Naive thymus-derived CD4-positive, alpha-beta T cell (primary cell): ENCODE measurements around the gene MMRN1. TPM values are rescaled to one million over a fixed set of nuclear protein-coding genes. Genes with fewer than 3 reads are reported as not detected.

ENCODE experiments used
- ATAC-seq: fragments of 150-1000 bp; cut with Tn5 transposase; 2 replicates; pipeline ENCODE4 v1.10.0; 2021; ENCODE audit warnings: mild to moderate bottlenecking, moderate library complexity
- CTCF ChIA-PET: fragments of 350-600 bp; sonication (Branson Sonifier 250); formaldehyde crosslinking; loops from one replicate; lab custom pipeline; 2021; ENCODE audit warnings: antibody characterized with exemption; lab: Charles Lee
- POLR2A ChIA-PET: fragments of 350-600 bp; sonication (Branson Sonifier 250); formaldehyde crosslinking; loops from one replicate; lab custom pipeline; 2021; ENCODE audit warnings: antibody characterized with exemption, inconsistent platforms; lab: Charles Lee
- DNase-seq, 9 donors: peaks; one replicate each; pipeline versions ENCODE4 v3.0.0 to v3.0.0-alpha.2; 2020 to 2022; ENCODE audit warnings: mixed read lengths in 1 of 9
- H3K27ac ChIP-seq: one replicate; pipeline ENCODE4 v1.7.0; 2013; ENCODE audit warnings: mild to moderate bottlenecking, low read depth, low read length, moderate library complexity
- H3K27me3 ChIP-seq, 2 donors: one replicate each; pipeline ENCODE4 v1.7.0; 2013; ENCODE audit warnings: low read length in 2 of 2, mild to moderate bottlenecking in 2 of 2, moderate library complexity in 2 of 2; ENCODE audit not compliant: control insufficient read depth in 2 of 2, insufficient read depth in 2 of 2
- H3K36me3 ChIP-seq, 3 experiments: 1 replicate in 2 of 3; 2 replicates in 1 of 3; pipeline ENCODE4 v1.7.0; 2013; ENCODE audit warnings: low read length in 3 of 3, mild to moderate bottlenecking in 3 of 3, moderate library complexity in 1 of 3; ENCODE audit not compliant: insufficient read depth in 3 of 3, control insufficient read depth in 2 of 3
- H3K4me1 ChIP-seq, 2 donors: one replicate each; pipeline ENCODE4 v1.7.0; 2013; ENCODE audit warnings: low read length in 2 of 2, mild to moderate bottlenecking in 2 of 2, moderate library complexity in 1 of 2; ENCODE audit not compliant: control insufficient read depth in 2 of 2, insufficient read depth in 2 of 2
- H3K4me3 ChIP-seq: 2 replicates; pipeline ENCODE4 v1.7.0; 2013; ENCODE audit warnings: mild to moderate bottlenecking, low read length
- H3K9me3 ChIP-seq, 3 experiments: 1 replicate in 2 of 3; 2 replicates in 1 of 3; pipeline ENCODE4 v1.7.0; 2013; ENCODE audit warnings: low read length in 3 of 3; ENCODE audit not compliant: control insufficient read depth in 2 of 3
- H3K27ac Mint-ChIP-seq, 9 donors: one replicate each; pipeline ENCODE4 v1.8.0; 2020 to 2022; ENCODE audit warnings: mixed read lengths in 9 of 9, mild to moderate bottlenecking in 8 of 9, moderate library complexity in 5 of 9, inconsistent platforms in 2 of 9
- H3K27me3 Mint-ChIP-seq, 5 donors: one replicate each; pipeline ENCODE4 v1.8.0; 2021 to 2022; ENCODE audit warnings: mixed read lengths in 5 of 5, mild to moderate bottlenecking in 1 of 5
- H3K36me3 Mint-ChIP-seq, 5 donors: one replicate each; pipeline ENCODE4 v1.8.0; 2020 to 2022; ENCODE audit warnings: mixed read lengths in 5 of 5, mild to moderate bottlenecking in 3 of 5, inconsistent platforms in 1 of 5
- H3K4me1 Mint-ChIP-seq, 7 donors: one replicate each; pipeline ENCODE4 v1.8.0; 2020 to 2022; ENCODE audit warnings: mixed read lengths in 7 of 7, mild to moderate bottlenecking in 3 of 7, inconsistent platforms in 1 of 7
- H3K4me3 Mint-ChIP-seq, 10 donors: one replicate each; pipeline ENCODE4 v1.8.0; 2020 to 2022; ENCODE audit warnings: mild to moderate bottlenecking in 10 of 10, mixed read lengths in 10 of 10, moderate library complexity in 6 of 10, inconsistent platforms in 2 of 10
- H3K9me3 Mint-ChIP-seq, 11 donors: one replicate each; pipeline ENCODE4 v1.8.0; 2020 to 2022; ENCODE audit warnings: mixed read lengths in 11 of 11, mild to moderate bottlenecking in 4 of 11, inconsistent platforms in 1 of 11, moderate library complexity in 1 of 11
- intact Hi-C, 2 donors: fragments of 100-400 bp; cut with micrococcal nuclease; formaldehyde crosslinking; loops; one replicate each; pipeline ENCODE4 v1.15.1; 2023
- polyA plus RNA-seq, 2 donors: library from polyadenylated mRNA; unstranded; fragments of 300-500 nt; fragmentation: Illumina TruSeq; gene quantifications; one replicate each; pipeline ENCODE4 v1.2.3, GENCODE V29; 2021
- total RNA-seq, 6 experiments: library from RNA in 5 of 6; stranded (reverse) in 5 of 6; gene quantifications; 1 replicate in 5 of 6; 2 replicates in 1 of 6; pipeline ENCODE4 v1.2.3 and lab custom pipeline; 2021 to 2026

The MMRN1 gene
- total and polyA plus RNA-seq, 7 experiments from 2014 or later, result 0.16 to 2.2 (median 0.73) TPM

- Histone ChIP-seq H3K9me3 (no peaks in the 10 kb centered on the region), H3K36me3 (no peaks in the 10 kb centered on the region), H3K4me3 (no peak overlapping the region), H3K4me1 (no peaks in the 10 kb centered on the region), H3K27ac (no peak overlapping the region), H3K27me3 (no peaks in the 10 kb centered on the region)
- Mint-ChIP-seq H3K4me1 (no peaks in the 10 kb centered on the region), H3K27ac (no peak overlapping the region), H3K4me3 (no peak overlapping the region), H3K9me3 (peaks cover 0 to 8% (median 0%) of the 10 kb centered on the region in 11 donors), H3K36me3 (no peaks in the 10 kb centered on the region), H3K27me3 (peaks cover 4 to 30% (median 16%) of the 10 kb centered on the region in 5 donors)
- DNase-seq (no peak), ATAC-seq (no peak)
- POLR2A ChIA-PET, result no interaction called here
- intact Hi-C loops, result no loop called here
- CTCF ChIA-PET, result no interaction called here
These were observed 98.1 kb downstream of the MMRN1 start for GRCh38 chr4:89992744-89993143.

- Mint-ChIP-seq H3K4me3 (no peak overlapping the region), H3K36me3 (no peaks in the 10 kb centered on the region), H3K27me3 (peaks cover 11 to 31% (median 13%) of the 10 kb centered on the region in 5 donors), H3K9me3 (no peaks in the 10 kb centered on the region), H3K27ac (no peak overlapping the region), H3K4me1 (no peaks in the 10 kb centered on the region)
- ATAC-seq, result no peak
- no peaks in the 10 kb centered on the region for H3K27me3 ChIP-seq
- ChIA-PET POLR2A (no interaction called here), CTCF (no interaction called here)
- no peaks in the 10 kb centered on the region for H3K4me1 ChIP-seq
- no peak overlapping the region for H3K4me3 ChIP-seq
- H3K36me3 ChIP-seq, result no peaks in the 10 kb centered on the region
- intact Hi-C loops, result no loop called here
- H3K27ac ChIP-seq, result no peak overlapping the region
- DNase-seq, result no peak
- no peaks in the 10 kb centered on the region for H3K9me3 ChIP-seq
These were observed 99.7 kb downstream of the MMRN1 start for GRCh38 chr4:89994176-89994873.

GRCh38 chr4:89995006-89995405, 100.4 kb downstream of the MMRN1 start:
- ATAC-seq (no peak), DNase-seq (no peak)
- peaks cover 11 to 31% (median 13%) of the 10 kb centered on the region in 5 donors for H3K27me3 Mint-ChIP-seq
- no peaks in the 10 kb centered on the region for H3K36me3 ChIP-seq
- H3K27ac ChIP-seq, result no peak overlapping the region
- intact Hi-C loops, result no loop called here
- ChIA-PET POLR2A (no interaction called here), CTCF (no interaction called here)
- no peak overlapping the region for H3K4me3 Mint-ChIP-seq
- H3K27me3 ChIP-seq, result no peaks in the 10 kb centered on the region
- no peaks in the 10 kb centered on the region for H3K9me3 Mint-ChIP-seq
- no peak overlapping the region for H3K4me3 ChIP-seq
- no peaks in the 10 kb centered on the region for H3K4me1 ChIP-seq
- no peaks in the 10 kb centered on the region for H3K9me3 ChIP-seq
- H3K27ac Mint-ChIP-seq, result no peak overlapping the region
- no peaks in the 10 kb centered on the region for H3K36me3 Mint-ChIP-seq
- no peaks in the 10 kb centered on the region for H3K4me1 Mint-ChIP-seq

GRCh38 chr4:89995814-89996213, 101.2 kb downstream of the MMRN1 start:
- ChIA-PET POLR2A (no interaction called here), CTCF (no interaction called here)
- Mint-ChIP-seq H3K36me3 (no peaks in the 10 kb centered on the region), H3K27me3 (peaks cover 11 to 29% (median 13%) of the 10 kb centered on the region in 5 donors), H3K4me3 (no peak overlapping the region), H3K4me1 (no peaks in the 10 kb centered on the region), H3K9me3 (no peaks in the 10 kb centered on the region), H3K27ac (no peak overlapping the region)
- Histone ChIP-seq H3K27me3 (no peaks in the 10 kb centered on the region), H3K36me3 (no peaks in the 10 kb centered on the region), H3K4me3 (no peak overlapping the region), H3K4me1 (no peaks in the 10 kb centered on the region), H3K9me3 (no peaks in the 10 kb centered on the region), H3K27ac (no peak overlapping the region)
- ATAC-seq (no peak), DNase-seq (no peak)
- intact Hi-C loops, result no loop called here

- POLR2A ChIA-PET, result no interaction called here
- Mint-ChIP-seq H3K4me1 (no peaks in the 10 kb centered on the region), H3K27ac (no peak overlapping the region), H3K4me3 (no peak overlapping the region), H3K36me3 (no peaks in the 10 kb centered on the region), H3K9me3 (peaks cover 0 to 4% (median 0%) of the 10 kb centered on the region in 11 donors), H3K27me3 (peaks cover 9 to 26% (median 17%) of the 10 kb centered on the region in 5 donors)
- Histone ChIP-seq H3K27ac (no peak overlapping the region), H3K27me3 (no peaks in the 10 kb centered on the region), H3K4me3 (no peak overlapping the region), H3K9me3 (no peaks in the 10 kb centered on the region), H3K36me3 (no peaks in the 10 kb centered on the region), H3K4me1 (no peaks in the 10 kb centered on the region)
- intact Hi-C loops, result no loop called here
- CTCF ChIA-PET, result no interaction called here
- no peak for DNase-seq
- no peak for ATAC-seq
These were observed 102.6 kb downstream of the MMRN1 start for GRCh38 chr4:89997171-89997704.

- Mint-ChIP-seq H3K9me3 (peaks cover 0 to 4% (median 0%) of the 10 kb centered on the region in 11 donors), H3K27ac (no peak overlapping the region), H3K36me3 (no peaks in the 10 kb centered on the region), H3K4me3 (no peak overlapping the region), H3K4me1 (no peaks in the 10 kb centered on the region), H3K27me3 (peaks cover 7 to 26% (median 24%) of the 10 kb centered on the region in 5 donors)
- no peak for ATAC-seq
- Histone ChIP-seq H3K27me3 (no peaks in the 10 kb centered on the region), H3K27ac (no peak overlapping the region), H3K9me3 (no peaks in the 10 kb centered on the region), H3K36me3 (no peaks in the 10 kb centered on the region), H3K4me1 (no peaks in the 10 kb centered on the region), H3K4me3 (no peak overlapping the region)
- intact Hi-C loops, result no loop called here
- no peak for DNase-seq
- CTCF ChIA-PET, result no interaction called here
- POLR2A ChIA-PET, result no interaction called here
These were observed 103.9 kb downstream of the MMRN1 start for GRCh38 chr4:89998469-89999011.

- H3K27me3 ChIP-seq, result no peaks in the 10 kb centered on the region
- no peak overlapping the region for H3K27ac Mint-ChIP-seq
- H3K4me3 ChIP-seq, result no peak overlapping the region
- POLR2A ChIA-PET, result no interaction called here
- H3K4me3 Mint-ChIP-seq, result no peak overlapping the region
- H3K27ac ChIP-seq, result no peak overlapping the region
- H3K36me3 Mint-ChIP-seq, result no peaks in the 10 kb centered on the region
- CTCF ChIA-PET, result no interaction called here
- peaks cover 6 to 18% (median 14%) of the 10 kb centered on the region in 5 donors for H3K27me3 Mint-ChIP-seq
- ATAC-seq (no peak), DNase-seq (no peak)
- H3K4me1 Mint-ChIP-seq, result no peaks in the 10 kb centered on the region
- intact Hi-C loops, result no loop called here
- H3K4me1 ChIP-seq, result no peaks in the 10 kb centered on the region
- no peaks in the 10 kb centered on the region for H3K36me3 ChIP-seq
- no peaks in the 10 kb centered on the region for H3K9me3 ChIP-seq
- peaks cover 0 to 4% (median 0%) of the 10 kb centered on the region in 11 donors for H3K9me3 Mint-ChIP-seq
These were observed 106.4 kb downstream of the MMRN1 start for GRCh38 chr4:90001023-90001422.
